22Rv1 (cell line): ENCODE measurements around the gene NSD1.

ENCODE experiments used
- CTCF ChIP-seq: fragments of 450-650 bp; IDR thresholded peaks from 2 replicates; pipeline ENCODE4 v1.5.1; 2017; ENCODE audit warnings: mild to moderate bottlenecking
- ZFX ChIP-seq: fragments of 450-650 bp; IDR thresholded peaks from 2 replicates; pipeline ENCODE4 v1.6.1; 2017; ENCODE audit warnings: antibody characterized with exemption, borderline replicate concordance

GRCh38 chr5:177293819-177294581 lies 160.4 kb downstream of the NSD1 start:
- TF ChIP-seq CTCF (no peak), ZFX (no peak)
